Measurements from ENCODE around the gene MTRF1. TPM values are rescaled to one million over a fixed set of nuclear protein-coding genes. Genes with fewer than 3 reads are reported as not detected.

The MTRF1 gene
- total RNA-seq, 3 donors from 2014 or later: 13.4 to 15.5 (median 14.6) TPM

DNA sequence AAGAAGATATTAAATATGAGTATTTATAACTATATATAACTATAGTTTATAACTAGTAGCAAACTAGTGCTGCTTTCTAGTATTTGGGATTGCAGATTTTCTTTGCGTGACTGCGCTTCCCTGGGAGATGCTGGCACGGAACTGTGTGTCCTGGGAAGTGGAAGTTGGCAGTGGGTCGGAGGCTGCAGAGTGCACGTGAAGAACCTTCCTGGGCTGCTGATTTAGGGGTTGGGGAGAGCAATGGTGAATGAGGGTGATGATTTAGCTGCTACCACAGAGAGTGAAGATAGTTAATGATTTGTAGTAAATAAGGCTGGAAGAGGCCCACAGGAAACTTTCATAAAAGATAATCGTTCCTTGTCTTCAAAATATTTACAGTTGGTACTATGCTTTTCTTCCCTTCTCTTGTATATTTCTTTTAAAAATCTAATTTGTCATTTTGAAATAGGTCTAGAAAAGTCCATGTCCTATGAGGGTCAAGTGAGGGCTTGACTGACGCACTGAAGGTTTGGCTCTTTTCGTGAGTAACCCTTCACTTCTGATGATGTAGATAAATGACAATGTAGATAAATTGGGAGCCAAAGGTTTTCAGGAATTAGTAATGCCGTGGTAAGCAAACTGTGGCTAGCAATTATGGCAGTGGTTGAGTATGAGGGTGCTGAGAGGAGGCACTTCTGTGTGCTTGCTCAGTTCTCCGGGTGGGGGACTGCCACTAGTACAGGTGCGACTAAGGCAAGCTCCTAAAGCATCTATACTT lies 44.7 kb upstream of the MTRF1 start:
- DNase-seq (no peak), ATAC-seq (no peak)
- TF ChIP-seq CTCF (IDR thresholded peaks at IDR 0.05): no peak
- H3K4me3 ChIP-seq: no peak overlapping the region
- intact Hi-C loops (cut with DNase I, micrococcal nuclease): no loop called here
- no peaks in the 10 kb centered on the region for H3K9me3 ChIP-seq
- H3K4me1 ChIP-seq (ENCODE audit: low read depth): peaks cover 5% of the 10 kb centered on the region
- no peaks in the 10 kb centered on the region for H3K36me3 ChIP-seq (ENCODE audit: low read depth)

DNA sequence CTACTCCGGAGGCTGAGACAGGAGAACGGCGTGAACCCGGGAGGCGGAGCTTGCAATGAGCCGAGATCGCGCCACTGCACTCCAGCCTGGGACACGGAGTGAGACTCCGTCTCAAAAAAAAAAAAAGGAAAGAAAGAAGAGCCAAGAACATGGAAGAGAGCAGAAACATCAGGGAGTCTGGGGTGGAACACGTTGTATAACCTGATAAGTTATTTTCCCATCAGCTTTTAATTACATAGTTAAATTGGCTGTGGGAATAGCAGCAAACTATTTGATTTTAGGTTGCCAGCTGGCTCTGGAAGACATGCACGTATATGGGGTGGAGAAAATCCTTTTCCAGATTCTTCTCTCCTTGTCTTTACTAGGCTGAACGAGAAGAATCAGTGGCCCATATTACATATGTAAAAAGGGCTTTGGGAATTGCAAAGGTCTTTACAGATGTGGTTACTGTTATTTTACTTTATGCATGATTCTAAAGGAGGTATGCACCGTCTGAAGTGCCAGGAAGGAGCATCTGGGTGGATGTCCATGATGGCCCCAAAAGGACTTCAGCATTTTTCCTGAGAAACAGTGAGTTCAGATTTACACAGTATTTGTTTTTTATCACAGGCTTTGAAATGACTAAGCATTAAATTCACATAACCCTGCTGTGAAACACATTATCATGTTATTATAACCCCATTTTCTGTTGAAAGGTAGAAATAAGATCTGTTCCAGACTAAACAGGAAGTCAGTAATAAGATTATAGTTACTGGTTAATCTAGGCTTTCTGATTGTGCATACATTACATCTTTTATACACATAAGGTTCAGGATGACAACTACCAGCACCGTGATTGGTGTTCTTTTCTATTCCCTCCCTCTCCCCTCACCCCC lies 43.1 kb upstream of the MTRF1 start:
- Histone ChIP-seq H3K4me3 (no peak overlapping the region), H3K9me3 (no peaks in the 10 kb centered on the region), H3K4me1 (ENCODE audit: low read depth) (no peaks in the 10 kb centered on the region), H3K36me3 (ENCODE audit: low read depth) (no peaks in the 10 kb centered on the region)
- TF ChIP-seq CTCF (IDR thresholded peaks at IDR 0.05): no peak
- intact Hi-C loops (cut with DNase I, micrococcal nuclease): no loop called here
- DNase-seq (no peak), ATAC-seq (no peak)

DNA sequence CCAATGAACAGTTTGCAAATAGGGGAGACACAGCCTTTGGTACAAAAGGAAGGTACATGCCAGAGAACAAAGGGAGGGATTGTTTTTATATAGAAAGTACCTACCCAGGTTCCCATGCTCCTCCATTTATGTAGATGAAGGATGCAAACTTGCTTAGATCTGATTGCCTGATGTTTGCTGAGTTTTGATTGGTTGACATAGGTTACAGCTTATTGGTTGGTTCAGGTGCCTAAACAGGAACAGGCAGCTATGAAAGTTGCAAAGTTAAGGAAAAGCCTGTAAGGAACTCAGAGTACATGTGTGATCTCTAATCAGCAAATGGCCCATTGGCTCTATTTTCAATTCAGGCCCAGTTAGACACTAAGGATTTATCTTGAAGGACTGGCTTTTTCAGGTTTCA lies 41.2 kb upstream of the MTRF1 start:
- ATAC-seq (no peak), DNase-seq (no peak)
- no peaks in the 10 kb centered on the region for H3K4me1 ChIP-seq (ENCODE audit: low read depth)
- intact Hi-C loops (cut with DNase I, micrococcal nuclease): no loop called here
- H3K9me3 ChIP-seq: no peaks in the 10 kb centered on the region
- no peak for TF ChIP-seq CTCF (IDR thresholded peaks at IDR 0.05)
- no peak overlapping the region for H3K4me3 ChIP-seq
- H3K36me3 ChIP-seq (ENCODE audit: low read depth): no peaks in the 10 kb centered on the region

DNA sequence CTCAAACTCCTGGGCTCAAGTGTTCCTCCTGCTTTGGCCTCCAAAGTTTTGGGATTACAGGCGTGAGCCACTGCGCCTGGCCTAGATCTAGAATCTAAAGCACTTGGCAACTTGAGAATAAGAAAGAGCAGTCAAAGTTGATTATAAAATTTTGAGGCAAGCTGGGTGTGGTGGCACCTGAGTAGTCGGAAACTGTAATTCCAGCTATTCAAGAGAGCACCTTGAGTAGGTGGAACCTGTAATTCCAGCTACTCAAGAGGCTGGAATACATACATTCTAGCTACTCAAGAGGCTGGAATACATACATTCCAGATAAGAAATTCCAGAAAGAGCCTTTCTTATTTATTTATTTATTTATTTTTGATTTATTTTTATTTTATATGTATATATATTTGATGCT lies 39.4 kb upstream of the MTRF1 start:
- DNase-seq (no peak), ATAC-seq (no peak)
- Histone ChIP-seq H3K4me1 (ENCODE audit: low read depth) (no peaks in the 10 kb centered on the region), H3K9me3 (no peaks in the 10 kb centered on the region), H3K36me3 (ENCODE audit: low read depth) (no peaks in the 10 kb centered on the region), H3K4me3 (no peak overlapping the region)
- intact Hi-C loops (cut with DNase I, micrococcal nuclease): no loop called here
- TF ChIP-seq CTCF (IDR thresholded peaks at IDR 0.05): no peak

DNA sequence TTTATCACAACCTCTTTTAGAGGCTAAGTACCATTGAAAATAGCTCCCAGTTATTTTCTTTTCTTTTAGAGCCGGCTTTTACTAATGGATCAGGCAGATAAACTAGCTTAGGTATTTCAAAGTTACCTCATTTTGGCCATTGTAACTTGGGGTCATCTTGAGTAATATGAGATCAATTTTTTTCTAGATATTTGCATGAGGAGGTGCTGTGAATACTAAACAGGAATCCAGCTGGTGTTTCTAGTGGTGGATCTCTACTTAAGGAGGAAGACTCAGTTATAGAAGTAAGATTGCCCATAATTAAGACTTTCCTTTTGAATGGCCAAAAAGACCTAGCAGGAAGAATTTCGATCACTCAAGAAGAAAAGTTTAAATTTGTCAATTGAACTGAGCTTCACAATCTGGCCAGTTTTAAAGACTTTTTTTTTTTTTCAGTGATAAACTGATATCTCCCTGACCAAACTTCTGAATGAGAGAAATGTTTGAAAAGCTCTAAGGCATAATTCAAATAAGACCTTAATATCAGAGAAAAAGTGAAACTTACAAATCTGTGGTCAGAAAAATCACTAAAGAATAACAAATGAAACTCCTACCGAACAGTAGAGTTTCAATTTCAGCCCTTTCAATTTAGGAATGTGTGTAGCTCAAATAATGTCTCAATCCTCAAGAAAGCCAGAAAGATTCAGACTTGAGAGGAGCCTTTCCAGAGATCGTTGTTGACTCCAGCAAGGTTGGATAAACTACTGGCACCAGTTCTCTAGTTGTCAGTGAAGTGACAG lies 36.1 kb upstream of the MTRF1 start:
- Histone ChIP-seq H3K9me3 (no peaks in the 10 kb centered on the region), H3K4me3 (no peak overlapping the region), H3K4me1 (ENCODE audit: low read depth) (no peaks in the 10 kb centered on the region), H3K36me3 (ENCODE audit: low read depth) (no peaks in the 10 kb centered on the region)
- intact Hi-C loops (cut with DNase I, micrococcal nuclease): no loop called here
- DNase-seq (no peak), ATAC-seq (no peak)
- no peak for TF ChIP-seq CTCF (IDR thresholded peaks at IDR 0.05)

Data from mucosa of descending colon (tissue), 3 donors.